GM12892 (cell line): Measurements from ENCODE around the gene KLF6.

Experiments used
- POLR2A ChIP-seq: IDR thresholded peaks from 2 replicates; pipeline ENCODE4 v1.6.1; 2011; ENCODE audit warnings: low read depth, low read length, control low read depth
- POLR2AphosphoS5 ChIP-seq: IDR thresholded peaks from 2 replicates; pipeline ENCODE4 v1.6.1; 2011; ENCODE audit warnings: low read depth, low read length, control low read depth
- TAF1 ChIP-seq: IDR thresholded peaks from 2 replicates; pipeline ENCODE4 v1.6.1; 2011; ENCODE audit warnings: low read depth, mild to moderate bottlenecking, control low read depth, low read length, borderline replicate concordance

DNA sequence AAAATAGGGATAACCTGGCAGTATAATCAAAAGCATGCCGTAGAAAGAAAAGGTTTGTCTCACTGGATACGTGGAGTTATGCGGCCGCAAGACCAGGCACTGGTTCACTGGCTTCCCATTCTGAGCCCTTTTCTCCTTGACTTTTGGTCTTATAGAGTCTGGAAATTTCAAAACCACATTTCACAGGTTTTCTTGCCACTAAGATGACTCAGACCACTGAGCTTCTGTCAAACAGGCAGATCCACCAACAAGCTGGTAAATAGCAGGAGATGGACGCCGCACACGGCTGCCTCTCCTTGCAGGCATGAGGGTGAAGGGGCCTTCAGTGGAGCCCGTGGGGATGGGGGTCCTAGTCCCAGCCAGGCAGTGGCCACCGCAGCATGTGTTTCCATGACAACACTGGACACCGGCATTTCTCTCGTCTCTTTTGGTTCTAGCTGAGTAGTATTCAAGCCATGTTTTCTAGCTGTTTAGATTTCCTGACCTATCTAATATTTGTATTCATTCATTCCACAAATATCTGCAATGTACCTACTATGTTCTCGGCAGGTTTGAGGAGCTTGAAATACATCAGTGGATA lies 55.5 kb downstream of the KLF6 start:
- no peak for TF ChIP-seq TAF1
- TF ChIP-seq POLR2AphosphoS5 = no peak
- no peak for TF ChIP-seq POLR2A
